ENCODE data around the gene CSRP2.

- TF ChIP-seq CTCF (conservative IDR thresholded peaks at IDR 0.05 in 1 of 2, IDR thresholded peaks at IDR 0.05 in 1 of 2; ENCODE audit: extremely low read depth in 1 of 2, insufficient read depth in 1 of 2, low read depth in 1 of 2, low read length in 2 of 2) (no peak), EZH2 (IDR thresholded peaks at IDR 0.05; ENCODE audit: borderline replicate concordance, low read length) (no peak)
Measured at GRCh38 chr12:76901628-76902380, 23.0 kb upstream of the CSRP2 start.

Measured in mammary epithelial cell (primary cell).